Measurements from ENCODE around the gene PRKCQ. TPM values are rescaled to one million over a fixed set of nuclear protein-coding genes. Genes with fewer than 3 reads are reported as not detected.
"Not testable (repeated sequence)": the region's sequence is repeated elsewhere in the genome, so short reads cannot be mapped to it uniquely, and the experiment has no call there.

The PRKCQ gene
- total and polyA plus RNA-seq, 2 of the 4 experiments (the other 2 are of a cell fraction) = under 0.01 to 0.03 TPM

DNA sequence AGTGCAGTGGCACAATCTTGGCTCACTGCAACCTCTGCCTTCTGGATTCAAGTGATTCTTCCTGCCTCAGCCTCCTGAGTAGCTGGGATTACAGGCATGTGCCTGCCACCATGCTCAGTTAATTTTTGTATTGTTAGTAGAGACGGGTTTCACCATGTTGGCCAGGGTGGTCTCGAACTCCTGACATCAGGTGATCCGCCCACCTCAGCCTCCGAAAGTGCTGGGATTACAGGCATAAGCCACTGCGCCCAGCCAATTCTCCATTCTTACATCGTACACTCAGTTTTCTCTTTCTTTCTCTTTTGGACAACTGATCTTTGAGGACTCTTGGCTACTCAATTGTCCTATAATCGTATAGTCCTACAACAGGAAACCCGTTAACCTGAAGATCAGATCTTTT is 2.8 kb upstream of the PRKCQ start:
- H3K4me3 ChIP-seq (ENCODE audit: insufficient read depth, low read depth, low read length); H4K8ac ChIP-seq (ENCODE audit: low read depth in 2 of 2, low read length in 2 of 2); ATAC-seq (ENCODE audit: low read depth); H2AK5ac ChIP-seq (ENCODE audit: low read depth, low read length); in situ Hi-C loops (cut with MboI; ENCODE audit: low sequenced_read_pairs); H3K23ac ChIP-seq (ENCODE audit: low read depth, low read length); H2AK9ac ChIP-seq (replicated peaks; ENCODE audit: low read depth, low read length, poor library complexity); dilution Hi-C loops (cut with HindIII; ENCODE audit: low sequenced_read_pairs, unreplicated experiment); H3K4me2 ChIP-seq (ENCODE audit: low read depth, low read length); DNase-seq; POLR2A ChIA-PET (ENCODE audit: unreplicated experiment); H3K27ac ChIP-seq (ENCODE audit: insufficient read depth, low read length); H2AFZ ChIP-seq (replicated peaks; ENCODE audit: low read length, poor library complexity); H4K5ac ChIP-seq (ENCODE audit: low read depth, low read length); H3K18ac ChIP-seq (ENCODE audit: low read depth, low read length); H3K36me3 ChIP-seq (ENCODE audit: control insufficient read depth, insufficient read depth, low read length); BruUV-seq (replicated peaks); H2BK5ac ChIP-seq (ENCODE audit: low read depth, low read length, poor library complexity, severe bottlenecking); H3K56ac ChIP-seq (ENCODE audit: extremely low read depth, insufficient read depth, low read length); H3K9me1 ChIP-seq (ENCODE audit: insufficient read depth, low read length); H3K9me3 ChIP-seq (ENCODE audit: control insufficient read depth, insufficient read depth, low read length); H2BK120ac ChIP-seq (ENCODE audit: low read depth, low read length); H4K91ac ChIP-seq (ENCODE audit: insufficient read depth, low read depth, low read length); H3K79me1 ChIP-seq (ENCODE audit: low read depth in 1 of 2, low read length in 2 of 2); H4K20me1 ChIP-seq (ENCODE audit: insufficient read depth, low read length); H2BK20ac ChIP-seq (ENCODE audit: low read depth, low read length); H3K9ac ChIP-seq (ENCODE audit: low read depth, low read length); H3K4me1 ChIP-seq (ENCODE audit: control insufficient read depth, insufficient read depth, low read length); H2BK15ac ChIP-seq (ENCODE audit: low read depth, low read length); CTCF ChIA-PET; H3K4ac ChIP-seq (ENCODE audit: low read depth, low read length); H3K14ac ChIP-seq (replicated peaks; ENCODE audit: low read depth, low read length): not testable (repeated sequence)
- intact Hi-C loops (cut with micrococcal nuclease) = loop anchor here (5.0 kb wide), 1 partner anchor 834 kb away; no protein-coding TSS in a partner anchor
- H3K27me3 ChIP-seq (ENCODE audit: control insufficient read depth, insufficient read depth, low read length) = peaks cover 18% of the 10 kb centered on the region
- WGBS, 2 experiments (ENCODE audit: extremely low coverage in 2 of 2, insufficient read length in 1 of 2) = 100% methylated on average over 1 of the region's 8 CpGs; no CpG with 5 or more reads in 1 of the 2 experiments
